ENCODE data around the gene BSG.

DNA sequence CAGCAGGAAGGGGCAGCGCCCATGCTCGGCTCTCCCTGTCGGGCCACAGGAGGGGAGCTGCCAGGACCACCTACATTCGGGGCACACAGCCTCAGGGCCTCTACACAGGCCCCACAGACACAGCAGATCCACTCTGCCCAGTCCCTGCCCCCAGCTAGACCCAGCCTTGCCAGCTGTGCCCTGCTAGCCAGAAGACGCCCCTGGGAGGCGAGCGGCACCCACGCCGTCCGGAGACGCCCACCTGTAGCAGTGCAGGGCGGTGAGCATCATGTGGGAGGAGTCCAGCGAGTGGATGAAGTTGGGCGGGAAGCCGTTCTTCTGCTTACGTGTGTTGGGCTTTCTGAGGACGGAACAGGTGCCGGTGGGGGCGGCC is 45.8 kb downstream of the BSG start:
- TF ChIP-seq, protein P1, sequence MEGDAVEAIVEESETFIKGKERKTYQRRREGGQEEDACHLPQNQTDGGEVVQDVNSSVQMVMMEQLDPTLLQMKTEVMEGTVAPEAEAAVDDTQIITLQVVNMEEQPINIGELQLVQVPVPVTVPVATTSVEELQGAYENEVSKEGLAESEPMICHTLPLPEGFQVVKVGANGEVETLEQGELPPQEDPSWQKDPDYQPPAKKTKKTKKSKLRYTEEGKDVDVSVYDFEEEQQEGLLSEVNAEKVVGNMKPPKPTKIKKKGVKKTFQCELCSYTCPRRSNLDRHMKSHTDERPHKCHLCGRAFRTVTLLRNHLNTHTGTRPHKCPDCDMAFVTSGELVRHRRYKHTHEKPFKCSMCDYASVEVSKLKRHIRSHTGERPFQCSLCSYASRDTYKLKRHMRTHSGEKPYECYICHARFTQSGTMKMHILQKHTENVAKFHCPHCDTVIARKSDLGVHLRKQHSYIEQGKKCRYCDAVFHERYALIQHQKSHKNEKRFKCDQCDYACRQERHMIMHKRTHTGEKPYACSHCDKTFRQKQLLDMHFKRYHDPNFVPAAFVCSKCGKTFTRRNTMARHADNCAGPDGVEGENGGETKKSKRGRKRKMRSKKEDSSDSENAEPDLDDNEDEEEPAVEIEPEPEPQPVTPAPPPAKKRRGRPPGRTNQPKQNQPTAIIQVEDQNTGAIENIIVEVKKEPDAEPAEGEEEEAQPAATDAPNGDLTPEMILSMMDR (IDR thresholded peaks at IDR 0.05), result no peak
- TF ChIP-seq EP300 (IDR thresholded peaks at IDR 0.05), result no peak
- TF ChIP-seq POLR2A (IDR thresholded peaks at IDR 0.05), result no peak
